Right forelimb (tissue), 1 donor: ENCODE data around the gene ORC1.

Experiments
- DNase-seq: peaks from one replicate; pipeline ENCODE4 v3.0.0-alpha.2; 2018

The ORC1 gene

DNA sequence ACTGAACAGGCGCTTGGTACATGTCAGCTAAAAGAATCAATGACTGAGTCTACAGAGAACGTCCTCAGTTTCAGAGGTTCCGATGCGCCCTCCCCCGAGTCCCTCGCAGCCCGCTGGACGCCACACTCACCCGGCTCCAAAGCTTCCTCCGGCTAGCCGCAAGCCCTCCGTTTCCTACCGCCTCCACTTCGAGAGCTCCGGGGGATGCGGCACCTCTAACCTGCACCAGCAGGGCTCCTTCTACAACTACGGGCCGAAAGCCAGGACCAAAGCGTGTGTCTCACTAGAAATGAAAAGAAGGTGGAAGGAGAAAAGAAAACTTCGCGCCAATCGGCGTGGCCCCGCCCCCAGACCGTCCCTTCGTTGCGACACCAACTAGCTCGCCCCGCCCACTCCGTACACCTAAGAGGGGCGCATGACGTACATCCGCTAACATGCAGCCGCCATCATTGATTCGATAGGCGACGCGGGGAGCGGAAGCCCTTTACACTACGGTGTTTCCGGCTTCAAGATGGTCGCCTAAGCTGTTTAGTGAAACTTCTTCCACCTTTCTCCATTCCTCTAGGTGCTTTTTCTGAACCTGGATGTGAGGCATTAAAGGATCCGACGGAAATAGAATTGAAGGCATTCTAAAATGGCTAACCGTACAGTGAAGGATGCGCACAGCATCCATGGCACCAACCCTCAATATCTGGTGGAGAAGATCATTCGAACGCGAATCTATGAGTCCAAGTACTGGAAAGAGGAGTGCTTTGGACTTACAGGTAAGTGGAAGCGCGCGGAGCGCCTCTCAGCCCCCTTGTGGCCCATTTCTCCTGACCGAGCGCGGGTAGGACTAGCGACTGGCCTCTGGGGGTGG lies at the start of gene ORC1, which contains the start of gene PRPF38A:
Gene ORC1 (minus strand): TSS at position 308 of the 859 bp plus-strand sequence. CDS start 2,200 bp downstream, outside the sequence.
Gene PRPF38A (plus strand): TSS at position 487 of the 859 bp plus-strand sequence. CDS start 148 bp downstream, at position 635.
- DNase-seq = peak; percentile 96

DNA sequence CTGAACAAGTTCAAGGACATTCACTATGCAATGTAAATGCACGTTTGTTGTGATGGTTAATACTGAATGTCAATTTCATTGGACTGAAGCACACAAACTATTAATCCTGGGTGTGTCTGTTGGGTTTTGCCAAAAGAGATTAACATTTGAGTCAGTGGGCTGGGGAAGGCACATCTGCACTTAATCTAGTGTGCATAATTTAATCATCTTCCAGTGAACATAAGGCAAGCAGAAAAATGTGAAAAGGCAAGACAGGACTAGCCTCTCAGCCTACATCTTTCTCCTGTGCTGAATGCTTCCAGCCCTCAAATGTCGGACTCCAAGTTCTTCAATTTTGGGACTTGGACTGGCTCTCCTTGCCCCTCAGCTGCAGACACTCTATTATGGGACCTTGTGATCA lies 40.2 kb upstream of the ORC1 start:
- no peak for DNase-seq

GRCh38 chr1:52439976-52440375 lies 35.8 kb upstream of the ORC1 start:
- DNase-seq = no peak

- no peak for DNase-seq
Observed at GRCh38 chr1:52436817-52437216, 32.6 kb upstream of the ORC1 start.

GRCh38 chr1:52435650-52436049 lies 31.4 kb upstream of the ORC1 start:
- no peak for DNase-seq

GRCh38 chr1:52435211-52435610 lies 31.0 kb upstream of the ORC1 start:
- no peak for DNase-seq

DNA sequence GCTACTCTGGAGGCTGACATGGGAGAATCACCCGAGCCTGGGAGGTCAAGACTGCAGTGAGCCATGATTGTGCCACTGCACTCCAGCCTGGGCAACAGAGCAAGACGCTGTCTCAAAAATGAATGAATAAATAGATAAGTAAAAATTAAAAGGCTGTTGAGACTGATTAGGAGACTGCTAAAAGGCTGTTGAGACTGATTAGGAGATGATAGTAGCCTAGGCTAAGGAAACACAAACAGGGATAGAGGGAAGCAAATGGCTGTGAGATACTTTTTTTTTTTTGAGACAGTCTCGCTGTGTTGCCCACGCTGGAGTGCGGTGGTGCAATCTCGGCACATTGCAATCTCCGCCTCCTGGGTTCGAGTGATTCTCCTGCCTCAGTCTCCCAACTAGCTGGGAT lies 28.6 kb upstream of the ORC1 start:
- DNase-seq = no peak

DNA sequence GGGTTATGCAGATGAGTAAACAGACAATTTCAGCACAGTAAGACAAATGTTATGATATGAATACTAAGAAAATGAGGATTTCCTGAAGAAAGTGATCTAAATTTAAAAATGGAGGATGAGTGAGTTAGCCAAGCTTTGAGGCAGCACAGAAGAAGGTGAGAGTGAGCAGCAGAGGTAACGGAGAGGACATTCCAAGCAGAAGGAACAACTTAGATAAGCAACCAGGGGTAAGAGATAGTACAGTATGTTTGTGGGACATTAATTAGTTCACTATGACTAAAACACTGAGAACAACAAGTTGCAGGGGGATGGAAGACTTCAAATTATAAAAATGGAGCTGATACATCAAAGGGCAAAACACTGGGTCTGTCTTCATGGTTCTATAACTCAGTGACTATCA lies 22.9 kb upstream of the ORC1 start:
- DNase-seq = no peak

- no peak for DNase-seq
Observed at GRCh38 chr1:52426371-52426770, 22.1 kb upstream of the ORC1 start.

- DNase-seq = no peak
Observed at GRCh38 chr1:52424813-52425212, 20.6 kb upstream of the ORC1 start.

GRCh38 chr1:52424231-52424636 lies 20.0 kb upstream of the ORC1 start:
- no peak for DNase-seq

DNA sequence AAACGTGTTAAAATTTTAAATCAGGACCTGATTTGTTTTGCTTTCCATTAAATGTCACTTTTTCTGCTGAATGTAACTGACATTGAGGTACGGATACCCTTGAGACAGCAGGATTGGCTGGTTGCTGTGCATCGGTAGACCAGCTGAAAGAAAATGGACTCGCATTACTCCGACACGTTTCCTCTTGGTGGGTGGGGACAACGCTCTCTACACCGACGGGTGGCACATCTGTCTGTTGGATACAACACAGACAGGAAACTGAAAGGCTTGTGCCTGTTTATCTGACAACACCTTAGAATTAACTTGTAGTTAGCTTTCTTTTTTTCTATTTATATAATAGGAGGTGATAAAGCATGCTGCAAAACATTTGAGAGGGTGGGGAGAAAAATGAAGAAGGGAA lies 19.5 kb upstream of the ORC1 start:
- DNase-seq = no peak

DNA sequence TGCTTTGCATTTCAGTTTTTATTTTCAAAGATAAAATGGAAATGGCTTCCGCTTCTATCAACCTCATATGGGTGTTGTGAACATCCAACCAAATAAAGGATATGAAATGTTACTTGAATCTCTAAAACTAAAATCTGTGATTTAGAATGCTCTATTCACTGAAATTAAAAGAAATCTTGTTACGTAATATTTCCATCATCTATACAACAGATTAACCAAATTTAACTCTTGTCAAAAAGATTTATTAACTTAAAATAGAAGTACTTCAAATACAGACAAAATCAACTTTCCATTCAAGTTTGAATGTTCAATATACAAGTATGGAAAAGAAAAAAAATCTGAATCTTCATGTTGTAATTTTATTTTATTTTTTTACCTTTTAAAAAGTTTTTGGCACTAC lies 18.8 kb upstream of the ORC1 start:
- no peak for DNase-seq

- no peak for DNase-seq
Observed at GRCh38 chr1:52420713-52421112, 16.5 kb upstream of the ORC1 start.

DNA sequence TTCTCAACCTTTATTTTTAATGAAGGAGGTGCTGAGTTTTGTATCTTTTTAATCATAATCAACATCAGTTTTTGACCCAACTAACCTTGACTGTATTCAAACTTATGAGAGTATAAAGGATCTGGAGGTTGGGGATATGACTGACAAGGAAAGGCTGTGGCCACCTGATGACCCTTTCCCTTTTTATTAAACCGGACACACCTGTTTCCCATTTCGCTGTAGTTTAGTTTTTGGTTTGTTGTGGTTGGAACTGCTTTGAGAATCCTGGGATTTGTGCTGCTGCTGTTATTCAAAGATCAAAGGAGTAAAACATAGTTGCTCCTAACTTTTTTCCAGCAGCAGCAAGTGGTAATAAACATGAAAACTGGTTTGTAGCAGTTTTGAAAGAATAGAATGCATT lies 12.6 kb upstream of the ORC1 start:
- no peak for DNase-seq

DNA sequence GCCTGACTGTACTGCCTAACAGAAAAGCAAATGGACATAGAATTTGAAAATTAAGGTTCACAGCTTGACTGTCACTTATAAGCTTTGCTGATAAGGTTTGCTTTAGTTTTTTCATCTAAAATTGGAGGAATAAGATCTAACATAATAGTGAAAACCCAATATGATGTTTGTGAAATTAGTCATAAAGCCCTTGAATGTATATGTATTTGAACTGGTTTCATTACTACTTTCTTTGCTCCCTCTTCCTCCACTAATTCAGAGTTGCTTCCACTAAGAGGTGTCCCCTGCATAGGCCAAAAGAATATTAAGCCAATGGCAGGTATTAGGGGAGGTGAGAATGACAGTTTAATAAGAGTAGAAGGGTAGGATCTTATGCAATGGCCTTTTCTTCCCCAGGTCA lies 10.7 kb upstream of the ORC1 start:
- no peak for DNase-seq

GRCh38 chr1:52413410-52413989 lies 9.3 kb upstream of the ORC1 start:
- DNase-seq = no peak

- DNase-seq = no peak
Observed at GRCh38 chr1:52404975-52405338, 734 bp upstream of the ORC1 start.

DNA sequence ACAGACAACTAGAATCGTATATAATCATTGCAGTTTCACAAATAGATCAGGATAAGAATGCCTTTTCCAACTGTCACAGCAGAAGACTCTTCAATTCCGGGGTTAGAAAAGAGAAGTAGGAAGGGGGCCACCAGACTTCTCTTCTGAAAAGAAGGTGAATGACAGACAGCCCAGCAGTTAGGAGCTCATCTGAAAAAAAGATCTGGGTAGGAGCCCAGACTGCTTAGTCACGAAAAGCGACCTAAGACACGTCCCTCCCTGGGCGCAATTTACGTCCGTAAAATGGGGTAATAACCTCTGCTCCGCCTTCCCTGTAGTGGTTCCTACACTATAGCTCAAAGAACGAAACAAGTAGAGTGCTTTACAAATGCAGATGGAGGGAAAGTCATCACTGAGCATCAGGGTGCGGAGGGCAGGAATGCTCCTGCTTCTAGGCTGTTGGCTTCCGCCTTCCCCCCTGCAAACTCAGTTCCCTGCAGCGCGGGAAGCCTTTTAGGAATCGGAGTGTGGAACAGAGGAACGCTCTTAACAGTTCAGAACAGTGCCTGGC lies 582 bp downstream of the ORC1 start:
- DNase-seq = peak; percentile 47

DNA sequence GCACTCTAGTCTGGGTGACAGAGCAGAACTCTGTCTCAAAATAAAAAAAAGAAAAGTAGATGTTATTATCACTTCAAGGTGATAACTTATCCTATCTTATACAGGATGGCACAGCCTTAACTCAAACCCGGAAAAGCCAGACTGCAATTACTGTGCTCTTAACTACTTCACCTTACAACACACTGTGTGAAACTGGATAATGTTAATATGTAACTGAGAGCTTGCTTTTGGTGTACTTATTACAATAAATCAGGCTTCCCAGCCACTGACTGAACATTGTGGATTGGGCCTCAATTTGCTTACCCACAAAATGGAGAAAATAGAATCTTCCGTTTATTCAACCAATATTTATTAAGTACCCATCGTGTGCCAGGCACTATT lies 1.4 kb downstream of the ORC1 start:
- no peak for DNase-seq

DNA sequence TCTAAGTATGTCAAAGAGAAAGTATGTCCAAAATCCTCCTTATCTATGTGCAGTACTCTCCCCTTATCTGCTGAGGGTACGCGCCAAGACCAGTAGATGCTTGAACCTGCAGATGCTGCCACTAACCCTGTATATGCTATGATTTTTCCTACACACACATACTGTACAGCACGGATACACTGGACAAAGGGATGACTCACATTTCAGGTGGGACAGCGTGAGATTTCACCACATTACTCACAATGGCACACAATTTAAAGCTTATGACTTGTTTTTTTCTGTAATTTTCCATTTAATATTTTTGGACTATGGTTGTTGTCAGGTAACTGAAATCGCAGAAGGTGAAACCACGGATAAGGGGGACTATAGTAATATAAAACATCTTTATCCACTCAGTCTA lies 4.1 kb downstream of the ORC1 start:
- DNase-seq = no peak

DNA sequence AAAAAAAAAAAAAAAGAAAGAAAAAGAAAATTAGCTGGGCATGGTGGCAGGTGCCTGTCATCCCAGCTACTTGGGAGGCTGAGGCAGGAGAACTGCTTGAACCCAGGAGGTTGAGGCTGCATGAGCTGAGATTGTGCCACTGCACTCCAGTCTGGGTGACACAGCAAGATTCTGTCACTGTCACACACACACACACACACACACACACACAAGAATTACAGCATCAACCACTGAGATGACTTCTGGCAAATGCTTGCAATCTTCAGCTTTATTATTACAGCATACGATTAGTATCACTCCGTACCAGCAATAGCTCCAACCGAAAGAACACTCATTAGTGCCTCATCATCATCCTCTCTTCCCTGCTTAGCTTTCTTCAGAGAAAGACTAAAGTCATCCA lies 4.6 kb downstream of the ORC1 start:
- no peak for DNase-seq

- DNase-seq = no peak
Observed at GRCh38 chr1:52393174-52393573, 11.0 kb downstream of the ORC1 start.

GRCh38 chr1:52386458-52386857 lies 17.8 kb downstream of the ORC1 start:
- no peak for DNase-seq
